CD4-positive, alpha-beta memory T cell (primary cell): ENCODE data around the gene MRPL37. TPM values are rescaled to one million over a fixed set of nuclear protein-coding genes. Genes with fewer than 3 reads are reported as not detected.

Experiments
- CTCF ChIA-PET: fragments of 350-600 bp; sonication (Branson Sonifier 250); formaldehyde crosslinking; loops from one replicate; lab custom pipeline; 2021; ENCODE audit warnings: inconsistent platforms; ENCODE audit not compliant: partially characterized antibody; lab: Charles Lee
- POLR2A ChIA-PET: fragments of 350-600 bp; sonication (Branson Sonifier 250); formaldehyde crosslinking; loops from one replicate; lab custom pipeline; 2021; ENCODE audit not compliant: partially characterized antibody; lab: Charles Lee
- DNase-seq, 5 donors: peaks; one replicate each; pipeline versions ENCODE4 v3.0.0 to v3.0.0-alpha.2; 2020 to 2022; ENCODE audit warnings: mixed read lengths in 1 of 5
- H3K27ac ChIP-seq: one replicate; pipeline ENCODE4 v1.7.0; 2013; ENCODE audit warnings: low read depth, low read length
- H3K27me3 ChIP-seq: 2 replicates; pipeline ENCODE4 v1.7.0; 2013; ENCODE audit warnings: mild to moderate bottlenecking, low read length, moderate library complexity; ENCODE audit not compliant: insufficient read depth
- H3K36me3 ChIP-seq: 2 replicates; pipeline ENCODE4 v1.7.0; 2013; ENCODE audit warnings: mild to moderate bottlenecking, low read length, moderate library complexity; ENCODE audit not compliant: insufficient read depth
- H3K4me1 ChIP-seq: 2 replicates; pipeline ENCODE4 v1.7.0; 2013; ENCODE audit warnings: mild to moderate bottlenecking, low read length, moderate library complexity; ENCODE audit not compliant: insufficient read depth
- H3K4me3 ChIP-seq, 2 donors: one replicate each; pipeline ENCODE4 v1.7.0; 2013; ENCODE audit warnings: low read length in 2 of 2, mild to moderate bottlenecking in 1 of 2
- H3K9me3 ChIP-seq, 2 donors: one replicate each; pipeline ENCODE4 v1.7.0; 2013; ENCODE audit warnings: low read length in 2 of 2, control low read depth in 1 of 2; ENCODE audit not compliant: control insufficient read depth in 1 of 2
- H3K27ac Mint-ChIP-seq, 7 donors: one replicate each; pipeline ENCODE4 v1.8.0; 2020 to 2021; ENCODE audit warnings: mixed read lengths in 7 of 7, mild to moderate bottlenecking in 6 of 7, inconsistent platforms in 3 of 7, moderate library complexity in 3 of 7
- H3K27me3 Mint-ChIP-seq, 2 donors: one replicate each; pipeline ENCODE4 v1.8.0; 2020 to 2021; ENCODE audit warnings: mixed read lengths in 2 of 2
- H3K36me3 Mint-ChIP-seq, 2 donors: one replicate each; pipeline ENCODE4 v1.8.0; 2020 to 2021; ENCODE audit warnings: mixed read lengths in 2 of 2, inconsistent platforms in 1 of 2, mild to moderate bottlenecking in 1 of 2
- H3K4me1 Mint-ChIP-seq, 4 donors: one replicate each; pipeline ENCODE4 v1.8.0; 2020 to 2021; ENCODE audit warnings: mixed read lengths in 4 of 4, mild to moderate bottlenecking in 1 of 4
- H3K4me3 Mint-ChIP-seq, 8 donors: one replicate each; pipeline ENCODE4 v1.8.0; 2020 to 2021; ENCODE audit warnings: mixed read lengths in 8 of 8, mild to moderate bottlenecking in 7 of 8, moderate library complexity in 6 of 8, inconsistent platforms in 3 of 8
- H3K9me3 Mint-ChIP-seq, 8 donors: one replicate each; pipeline ENCODE4 v1.8.0; 2020 to 2021; ENCODE audit warnings: mixed read lengths in 8 of 8, mild to moderate bottlenecking in 5 of 8, inconsistent platforms in 3 of 8, moderate library complexity in 1 of 8
- intact Hi-C: fragments of 100-400 bp; cut with micrococcal nuclease; formaldehyde crosslinking; loops from one replicate; pipeline ENCODE4 v1.15.1; 2023
- polyA plus RNA-seq, 2 donors: library from polyadenylated mRNA; unstranded; fragments of 300-500 nt; fragmentation: Illumina TruSeq; gene quantifications; one replicate each; pipeline ENCODE4 v1.2.3, GENCODE V29; 2021
- total RNA-seq, 2 experiments: library from RNA; stranded (reverse); gene quantifications; one replicate each; pipeline ENCODE4 v1.2.3, GENCODE V29; 2021

The MRPL37 gene
- total and polyA plus RNA-seq, 4 experiments from 2014 or later = 33.4 to 89.1 (median 46.1) TPM

GRCh38 chr1:54248966-54249365, 49.0 kb downstream of the MRPL37 start:
- peaks cover 23% of the 10 kb centered on the region for H3K36me3 ChIP-seq
- Mint-ChIP-seq H3K36me3 (peaks cover 11 to 54% of the 10 kb centered on the region in 2 donors), H3K4me1 (no peaks in the 10 kb centered on the region), H3K27me3 (no peaks in the 10 kb centered on the region), H3K4me3 (no peak overlapping the region), H3K9me3 (no peaks in the 10 kb centered on the region), H3K27ac (peak overlapping the region in 1 of 7 donors; percentile 70)
- no peak for DNase-seq
- POLR2A ChIA-PET = no interaction called here
- H3K4me1 ChIP-seq = no peaks in the 10 kb centered on the region
- H3K4me3 ChIP-seq = no peak overlapping the region
- CTCF ChIA-PET = no interaction called here
- H3K27ac ChIP-seq = no peak overlapping the region
- no peaks in the 10 kb centered on the region for H3K9me3 ChIP-seq
- intact Hi-C loops = no loop called here
- H3K27me3 ChIP-seq = no peaks in the 10 kb centered on the region

GRCh38 chr1:54249819-54250435, 50.0 kb downstream of the MRPL37 start:
- CTCF ChIA-PET = no interaction called here
- no peak overlapping the region for H3K27ac ChIP-seq
- H3K36me3 ChIP-seq = peaks cover 23% of the 10 kb centered on the region
- H3K27me3 ChIP-seq = no peaks in the 10 kb centered on the region
- no peak overlapping the region for H3K4me3 Mint-ChIP-seq
- peak overlapping the region in 1 of 7 donors; percentile 46 for H3K27ac Mint-ChIP-seq
- H3K9me3 ChIP-seq = no peaks in the 10 kb centered on the region
- no peaks in the 10 kb centered on the region for H3K27me3 Mint-ChIP-seq
- H3K36me3 Mint-ChIP-seq = peaks cover 5 to 47% of the 10 kb centered on the region in 2 donors
- DNase-seq = no peak
- no peaks in the 10 kb centered on the region for H3K4me1 ChIP-seq
- H3K4me3 ChIP-seq = no peak overlapping the region
- intact Hi-C loops = no loop called here
- H3K9me3 Mint-ChIP-seq = no peaks in the 10 kb centered on the region
- POLR2A ChIA-PET = no interaction called here
- no peaks in the 10 kb centered on the region for H3K4me1 Mint-ChIP-seq

GRCh38 chr1:54250670-54251069, 50.7 kb downstream of the MRPL37 start:
- Mint-ChIP-seq H3K27ac (peak overlapping the region in 1 of 7 donors; percentile 61), H3K4me3 (no peak overlapping the region), H3K4me1 (no peaks in the 10 kb centered on the region), H3K9me3 (no peaks in the 10 kb centered on the region), H3K36me3 (peaks cover 5 to 44% of the 10 kb centered on the region in 2 donors), H3K27me3 (no peaks in the 10 kb centered on the region)
- Histone ChIP-seq H3K4me3 (no peak overlapping the region), H3K9me3 (no peaks in the 10 kb centered on the region), H3K27ac (no peak overlapping the region), H3K27me3 (no peaks in the 10 kb centered on the region), H3K4me1 (no peaks in the 10 kb centered on the region), H3K36me3 (peaks cover 23% of the 10 kb centered on the region)
- ChIA-PET CTCF (no interaction called here), POLR2A (no interaction called here)
- intact Hi-C loops = no loop called here
- no peak for DNase-seq

- H3K36me3 ChIP-seq = peaks cover 23% of the 10 kb centered on the region
- no peaks in the 10 kb centered on the region for H3K27me3 ChIP-seq
- POLR2A ChIA-PET = no interaction called here
- no peak overlapping the region for H3K4me3 Mint-ChIP-seq
- peaks cover 0 to 4% (median 2%) of the 10 kb centered on the region in 4 donors for H3K4me1 Mint-ChIP-seq
- peaks cover 12 to 41% of the 10 kb centered on the region in 2 donors for H3K36me3 Mint-ChIP-seq
- no peaks in the 10 kb centered on the region for H3K27me3 Mint-ChIP-seq
- H3K9me3 ChIP-seq = no peaks in the 10 kb centered on the region
- intact Hi-C loops = no loop called here
- H3K27ac Mint-ChIP-seq = peak overlapping the region in 1 of 7 donors; percentile 85
- CTCF ChIA-PET = no interaction called here
- H3K9me3 Mint-ChIP-seq = peaks cover 0 to 2% (median 0%) of the 10 kb centered on the region in 8 donors
- DNase-seq = no peak
- H3K4me1 ChIP-seq = no peaks in the 10 kb centered on the region
- no peak overlapping the region for H3K4me3 ChIP-seq
- no peak overlapping the region for H3K27ac ChIP-seq
These were observed 52.5 kb downstream of the MRPL37 start for GRCh38 chr1:54252371-54252936.

GRCh38 chr1:54253480-54253879, 53.5 kb downstream of the MRPL37 start:
- ChIA-PET CTCF (no interaction called here), POLR2A (no interaction called here)
- H3K36me3 Mint-ChIP-seq = peaks cover 15 to 42% of the 10 kb centered on the region in 2 donors
- no peak overlapping the region for H3K4me3 Mint-ChIP-seq
- no peaks in the 10 kb centered on the region for H3K27me3 ChIP-seq
- no peak overlapping the region for H3K4me3 ChIP-seq
- DNase-seq = no peak
- no peaks in the 10 kb centered on the region for H3K27me3 Mint-ChIP-seq
- peaks cover 0 to 6% (median 3%) of the 10 kb centered on the region in 4 donors for H3K4me1 Mint-ChIP-seq
- H3K4me1 ChIP-seq = no peaks in the 10 kb centered on the region
- H3K9me3 Mint-ChIP-seq = peaks cover 0 to 2% (median 0%) of the 10 kb centered on the region in 8 donors
- H3K27ac ChIP-seq = no peak overlapping the region
- H3K36me3 ChIP-seq = peaks cover 19% of the 10 kb centered on the region
- H3K27ac Mint-ChIP-seq = peak overlapping the region in 1 of 7 donors; percentile 36
- H3K9me3 ChIP-seq = no peaks in the 10 kb centered on the region
- intact Hi-C loops = no loop called here

- CTCF ChIA-PET = no interaction called here
- Mint-ChIP-seq H3K36me3 (peaks cover 11 to 40% of the 10 kb centered on the region in 2 donors), H3K4me1 (peaks cover 0 to 6% (median 4%) of the 10 kb centered on the region in 4 donors), H3K27ac (peak overlapping the region in 1 of 7 donors; percentile 76), H3K9me3 (peaks cover 0 to 2% (median 0%) of the 10 kb centered on the region in 8 donors), H3K27me3 (no peaks in the 10 kb centered on the region), H3K4me3 (no peak overlapping the region)
- Histone ChIP-seq H3K27ac (no peak overlapping the region), H3K27me3 (no peaks in the 10 kb centered on the region), H3K36me3 (peaks cover 14% of the 10 kb centered on the region), H3K4me1 (no peaks in the 10 kb centered on the region), H3K9me3 (no peaks in the 10 kb centered on the region), H3K4me3 (no peak overlapping the region)
- intact Hi-C loops = no loop called here
- POLR2A ChIA-PET = no interaction called here
- DNase-seq = no peak
These were observed 54.1 kb downstream of the MRPL37 start for GRCh38 chr1:54254055-54254454.

- H3K36me3 Mint-ChIP-seq = peaks cover 9 to 38% of the 10 kb centered on the region in 2 donors
- no peaks in the 10 kb centered on the region for H3K27me3 ChIP-seq
- peaks cover 2 to 6% (median 4%) of the 10 kb centered on the region in 4 donors for H3K4me1 Mint-ChIP-seq
- intact Hi-C loops = no loop called here
- H3K27me3 Mint-ChIP-seq = no peaks in the 10 kb centered on the region
- no peak overlapping the region for H3K27ac ChIP-seq
- peaks cover 0 to 2% (median 0%) of the 10 kb centered on the region in 8 donors for H3K9me3 Mint-ChIP-seq
- DNase-seq = no peak
- H3K9me3 ChIP-seq = no peaks in the 10 kb centered on the region
- CTCF ChIA-PET = no interaction called here
- H3K27ac Mint-ChIP-seq = peak overlapping the region in 1 of 7 donors; percentile 22
- POLR2A ChIA-PET = no interaction called here
- H3K4me3 Mint-ChIP-seq = no peak overlapping the region
- peaks cover 14% of the 10 kb centered on the region for H3K36me3 ChIP-seq
- no peak overlapping the region for H3K4me3 ChIP-seq
- H3K4me1 ChIP-seq = no peaks in the 10 kb centered on the region
These were observed 55.2 kb downstream of the MRPL37 start for GRCh38 chr1:54255026-54255702.
